Psoas muscle (tissue), 8 donors: Measurements from ENCODE around the gene CAMTA1. TPM values are rescaled to one million over a fixed set of nuclear protein-coding genes. Genes with fewer than 3 reads are reported as not detected.

ENCODE experiments used
- ATAC-seq, 4 donors: fragments of 200-7000 bp; cut with Tn5 transposase; one replicate each; pipeline ENCODE4 v1.9.1; 2020; ENCODE audit warnings: moderate library complexity in 3 of 4, mild to moderate bottlenecking in 2 of 4
- DNase-seq, 2 donors: peaks; one replicate each; pipeline ENCODE4 v3.0.0-alpha.2; 2020
- H3K27ac ChIP-seq: fragments of 200-600 bp; one replicate; pipeline ENCODE4 v1.8.0; 2022
- H3K27me3 ChIP-seq, 3 donors: fragments of 200-600 bp in 1 of 3; one replicate each; pipeline versions ENCODE4 v1.6.1 to v1.8.0; 2013 to 2022; ENCODE audit warnings: low read length in 2 of 3, mild to moderate bottlenecking in 2 of 3, moderate library complexity in 1 of 3; ENCODE audit not compliant: insufficient read depth in 3 of 3
- H3K36me3 ChIP-seq, 2 donors: fragments of 200-600 bp in 1 of 2; one replicate each; pipeline versions ENCODE4 v1.6.1 to v1.8.0; 2013 to 2022; ENCODE audit warnings: low read depth in 1 of 2, mild to moderate bottlenecking in 1 of 2, moderate library complexity in 1 of 2; ENCODE audit not compliant: insufficient read depth in 1 of 2
- H3K4me1 ChIP-seq: fragments of 200-600 bp; one replicate; pipeline ENCODE4 v1.8.0; 2022
- H3K4me3 ChIP-seq: fragments of 200-600 bp; one replicate; pipeline ENCODE4 v1.8.0; 2022; ENCODE audit warnings: mild to moderate bottlenecking
- H3K9me3 ChIP-seq: fragments of 200-600 bp; one replicate; pipeline ENCODE4 v1.8.0; 2022
- WGBS, 3 donors: extraction: QIAGEN DNeasy Blood & Tissue Kit; methylation state at CpG; one replicate each; pipeline versions ENCODE4 v1.1.6 to v1.1.7; 2013; 5-methylcytosine and 5-hydroxymethylcytosine counted together
- intact Hi-C, 2 donors: fragments of 100-400 bp; cut with DNase I; formaldehyde crosslinking; loops; one replicate each; pipeline versions ENCODE4 v1.11.0 to v1.14.2; 2022
- polyA plus RNA-seq, 3 donors: library from polyadenylated mRNA; stranded (reverse); fragments of 200-250 nt; gene quantifications; one replicate each; pipeline ENCODE4 v1.2.3, GENCODE V29; 2013
- total RNA-seq, 4 donors: library from RNA; stranded (reverse); fragmentation: NEBNext Ultra II Directional in 2 of 4; extraction: Animal tissue kit (Norgen Biotek cat#: 25700) in 2 of 4; gene quantifications; one replicate each; pipeline versions ENCODE4 v1.2.1 to v1.2.4, GENCODE V29; 2021 to 2023
- TF ChIP-seq, protein P1 (sequence below): fragments of 200-600 bp; IDR thresholded peaks from one replicate; pipeline ENCODE4 v1.8.0; 2022; ENCODE audit warnings: antibody characterized with exemption
- donor health status: healthy with polysubstance abuse.
- donor health status: DM: no; HTN: no; CAD: no; lungs with moderate emphysema.
- donor health status: Bipolar disorder and iron deficiency.
- donor health status: healthy.
- donor health status: DM: yes; HTN: yes; CAD: no.
- donor health status: DM: no; HTN: no; CAD: no.
- donor health status: DM: no; HTN: no; CAD: no.
- donor health status: DM: yes; HTN: yes; CAD: no.

Gene CAMTA1
- total and polyA plus RNA-seq, 7 donors = 64.6 to 206 (median 76.5) TPM

DNA sequence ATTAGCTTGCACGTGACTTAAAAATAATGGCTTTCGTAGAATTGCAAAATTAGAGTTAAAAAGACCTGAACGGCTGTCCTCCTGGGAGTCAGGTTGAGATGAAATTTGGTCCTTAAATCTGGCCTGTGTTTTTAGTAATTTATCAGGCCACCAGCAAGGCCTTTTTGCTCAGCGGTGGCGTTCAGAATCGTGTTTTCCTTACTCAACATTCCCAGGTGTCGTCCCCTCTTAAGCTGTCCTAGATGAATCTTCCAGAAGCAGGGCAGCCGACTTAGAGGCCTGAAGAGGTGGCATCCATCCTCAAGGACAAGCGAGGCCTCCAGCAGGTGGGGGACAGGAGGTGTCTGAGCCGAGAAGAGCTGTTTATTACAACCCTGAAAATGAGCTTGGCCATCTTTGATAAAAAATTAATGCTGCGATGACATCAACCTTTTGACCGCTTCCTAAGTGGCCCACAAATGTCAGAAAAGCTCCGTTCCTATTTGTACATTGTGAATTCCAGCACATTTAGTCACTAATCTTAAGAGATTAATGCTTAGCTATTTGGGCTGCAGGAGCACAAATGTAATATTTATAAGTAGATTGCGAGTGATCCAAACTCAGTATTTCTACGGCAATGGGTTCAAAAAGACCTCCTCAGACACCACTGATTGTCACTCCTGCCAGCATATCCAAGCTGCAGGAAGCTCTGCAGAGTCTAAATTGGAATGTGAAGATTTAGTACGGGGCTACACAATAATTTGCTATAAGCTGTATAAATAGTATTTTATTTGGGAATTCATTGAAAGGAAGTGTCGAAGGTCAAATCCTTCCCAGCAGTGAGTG lies 641.7 kb downstream of the CAMTA1 start:
- Histone ChIP-seq H3K4me3 (no peak overlapping the region), H3K4me1 (no peaks in the 10 kb centered on the region), H3K9me3 (no peaks in the 10 kb centered on the region), H3K27me3 (no peaks in the 10 kb centered on the region), H3K36me3 (no peaks in the 10 kb centered on the region), H3K27ac (no peak overlapping the region)
- intact Hi-C loops = no loop called here
- 71 to 76% (median 73%) methylated on average over 17 of the region's 17 CpGs for WGBS, 3 donors
- TF ChIP-seq, protein P1, sequence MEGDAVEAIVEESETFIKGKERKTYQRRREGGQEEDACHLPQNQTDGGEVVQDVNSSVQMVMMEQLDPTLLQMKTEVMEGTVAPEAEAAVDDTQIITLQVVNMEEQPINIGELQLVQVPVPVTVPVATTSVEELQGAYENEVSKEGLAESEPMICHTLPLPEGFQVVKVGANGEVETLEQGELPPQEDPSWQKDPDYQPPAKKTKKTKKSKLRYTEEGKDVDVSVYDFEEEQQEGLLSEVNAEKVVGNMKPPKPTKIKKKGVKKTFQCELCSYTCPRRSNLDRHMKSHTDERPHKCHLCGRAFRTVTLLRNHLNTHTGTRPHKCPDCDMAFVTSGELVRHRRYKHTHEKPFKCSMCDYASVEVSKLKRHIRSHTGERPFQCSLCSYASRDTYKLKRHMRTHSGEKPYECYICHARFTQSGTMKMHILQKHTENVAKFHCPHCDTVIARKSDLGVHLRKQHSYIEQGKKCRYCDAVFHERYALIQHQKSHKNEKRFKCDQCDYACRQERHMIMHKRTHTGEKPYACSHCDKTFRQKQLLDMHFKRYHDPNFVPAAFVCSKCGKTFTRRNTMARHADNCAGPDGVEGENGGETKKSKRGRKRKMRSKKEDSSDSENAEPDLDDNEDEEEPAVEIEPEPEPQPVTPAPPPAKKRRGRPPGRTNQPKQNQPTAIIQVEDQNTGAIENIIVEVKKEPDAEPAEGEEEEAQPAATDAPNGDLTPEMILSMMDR = no peak
- ATAC-seq = no peak
- DNase-seq = peak in 1 of 2 donors; percentile 5

DNA sequence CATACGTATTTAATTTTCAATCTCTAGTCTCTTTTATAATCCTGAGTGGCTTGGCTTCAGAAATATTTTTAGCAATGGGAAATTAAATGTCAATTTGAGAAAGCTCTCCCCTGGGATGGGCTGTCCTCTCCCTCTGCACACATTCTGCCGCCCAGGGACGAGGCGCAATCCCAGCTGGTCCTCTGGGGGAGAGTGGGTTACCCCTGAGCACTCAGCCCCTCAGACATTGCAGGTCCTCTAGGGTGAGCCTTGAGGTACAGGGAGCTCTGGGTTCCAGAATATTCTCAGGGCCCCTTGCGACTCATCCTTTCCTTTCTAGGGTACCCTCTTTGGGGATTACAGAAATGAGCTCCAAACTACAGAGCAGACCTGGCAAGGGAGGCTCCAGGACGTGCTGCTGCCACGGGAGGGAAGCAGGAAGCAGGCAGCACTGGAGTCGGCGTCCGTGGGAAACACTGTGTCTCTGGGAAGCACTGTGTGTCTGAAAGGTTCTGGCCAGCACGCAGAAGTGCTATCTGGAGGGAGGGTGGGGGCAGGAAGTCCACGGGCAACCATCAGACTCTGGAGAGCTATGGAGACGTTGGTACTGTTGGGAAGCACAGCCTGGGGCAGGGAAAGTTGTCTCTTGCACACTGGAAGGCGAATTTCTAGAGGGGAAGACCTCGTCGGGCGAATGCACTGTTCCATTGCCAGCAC lies 642.5 kb downstream of the CAMTA1 start:
- H3K36me3 ChIP-seq = no peaks in the 10 kb centered on the region
- DNase-seq (peak in 1 of 2 donors; percentile 39), ATAC-seq (no peak)
- no peak overlapping the region for H3K27ac ChIP-seq
- H3K4me1 ChIP-seq = no peaks in the 10 kb centered on the region
- no peak overlapping the region for H3K4me3 ChIP-seq
- intact Hi-C loops = no loop called here
- H3K9me3 ChIP-seq = no peaks in the 10 kb centered on the region
- no peaks in the 10 kb centered on the region for H3K27me3 ChIP-seq
- TF ChIP-seq, protein P1 = no peak
- 56 to 61% (median 61%) methylated on average over 17 of the region's 17 CpGs for WGBS, 3 donors

DNA sequence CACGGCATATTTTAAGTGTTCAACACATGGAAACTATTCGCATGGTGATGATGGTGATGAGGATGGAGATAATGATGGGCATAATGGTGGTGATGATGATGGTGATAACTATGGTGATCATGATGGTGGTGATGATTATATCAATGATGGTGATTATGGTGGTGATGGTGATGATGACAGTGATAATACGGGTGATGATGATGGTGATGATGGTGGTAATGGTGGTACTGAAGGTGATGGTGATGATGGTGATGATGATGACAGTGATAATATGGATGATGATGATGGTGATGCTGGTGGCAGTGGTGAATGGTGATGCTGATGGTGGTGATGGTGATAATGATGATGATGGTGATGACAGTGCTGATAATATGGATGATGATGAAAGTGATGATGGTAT lies 644.0 kb downstream of the CAMTA1 start:
- intact Hi-C loops = no loop called here
- Histone ChIP-seq H3K27ac (no peak overlapping the region), H3K4me3 (no peak overlapping the region), H3K36me3 (no peaks in the 10 kb centered on the region), H3K4me1 (no peaks in the 10 kb centered on the region), H3K27me3 (no peaks in the 10 kb centered on the region), H3K9me3 (no peaks in the 10 kb centered on the region)
- whole genome bisulfite sequencing, 3 donors = 94 to 96% (median 95%) methylated on average over 3 of the region's 3 CpGs
- DNase-seq = no peak
- TF ChIP-seq, protein P1 = no peak
- ATAC-seq = no peak

DNA sequence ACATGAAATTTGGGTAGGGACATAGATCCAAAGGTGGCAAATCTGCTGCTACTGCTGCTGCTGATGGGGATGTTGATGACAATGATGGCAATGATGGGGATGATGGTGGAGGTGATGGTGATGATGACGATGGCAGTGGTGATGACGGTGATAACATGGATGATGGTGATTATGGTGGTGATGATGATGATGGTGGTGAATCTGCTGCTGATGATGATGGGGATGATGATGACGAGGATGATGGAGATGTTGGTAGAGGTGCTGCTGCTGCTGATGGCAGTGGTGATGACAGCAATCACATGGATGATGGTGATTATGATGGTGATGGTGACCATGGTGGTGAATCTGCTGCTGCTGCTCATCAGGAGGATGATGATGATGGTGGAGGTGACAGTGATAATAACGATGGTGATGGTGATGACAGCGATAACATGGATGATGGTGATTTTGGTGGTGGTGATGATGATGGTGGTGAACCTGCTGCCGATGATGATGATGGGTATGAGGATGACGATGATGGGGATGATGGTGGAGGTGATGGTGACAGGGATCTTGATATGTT lies 644.9 kb downstream of the CAMTA1 start:
- TF ChIP-seq, protein P1 = no peak
- no peak for DNase-seq
- intact Hi-C loops = no loop called here

More for the DNA sequence above, 644.9 kb downstream of the CAMTA1 start:
- Histone ChIP-seq H3K4me1 (no peaks in the 10 kb centered on the region), H3K27ac (no peak overlapping the region), H3K27me3 (no peaks in the 10 kb centered on the region), H3K4me3 (no peak overlapping the region), H3K36me3 (no peaks in the 10 kb centered on the region), H3K9me3 (no peaks in the 10 kb centered on the region)
- WGBS, 3 donors = 82 to 99% (median 99%) methylated on average over 6 to 7 of the region's 7 CpGs
- ATAC-seq = no peak
